Astrocyte of the cerebellum (primary cell): ENCODE results near the gene PRKG1.

Experiments used
- DNase-seq: peaks from one replicate; pipeline ENCODE4 v3.0.0-alpha.2; 2011; ENCODE audit warnings: low read depth
- H3K4me3 ChIP-seq: 2 replicates; pipeline ENCODE4 v1.5.1; 2011; ENCODE audit warnings: mild to moderate bottlenecking, low read depth, low read length, moderate library complexity
- CTCF ChIP-seq: IDR thresholded peaks from 2 replicates; pipeline ENCODE4 v1.5.1; 2012; ENCODE audit warnings: low read length, low read depth, moderate library complexity, mild to moderate bottlenecking; ENCODE audit errors: missing control alignments
- in situ Hi-C: cut with HindIII; loops from 2 replicates; pipeline ENCODE4 v1.10.0; 2017; ENCODE audit warnings: low sequenced_read_pairs

The PRKG1 gene

GRCh38 chr10:51366044-51366443, 291.8 kb downstream of the PRKG1 start:
- no peak for DNase-seq
- H3K4me3 ChIP-seq, result no peak overlapping the region
- in situ Hi-C loops, result no loop called here
- no peak for TF ChIP-seq CTCF

GRCh38 chr10:51367127-51367526, 292.8 kb downstream of the PRKG1 start:
- no peak for DNase-seq
- in situ Hi-C loops, result no loop called here
- no peak for TF ChIP-seq CTCF
- H3K4me3 ChIP-seq, result no peak overlapping the region

GRCh38 chr10:51367694-51368093, 293.4 kb downstream of the PRKG1 start:
- in situ Hi-C loops, result no loop called here
- no peak overlapping the region for H3K4me3 ChIP-seq
- TF ChIP-seq CTCF, result no peak
- DNase-seq, result no peak

- no peak for DNase-seq
- no peak for TF ChIP-seq CTCF
- no peak overlapping the region for H3K4me3 ChIP-seq
Measured at GRCh38 chr10:51368943-51369342, 294.7 kb downstream of the PRKG1 start.

GRCh38 chr10:51369903-51370302, 295.6 kb downstream of the PRKG1 start:
- no peak overlapping the region for H3K4me3 ChIP-seq
- in situ Hi-C loops, result no loop called here
- TF ChIP-seq CTCF, result no peak
- DNase-seq, result no peak

More at GRCh38 chr10:51368943-51369342, 294.7 kb downstream of the PRKG1 start:
- in situ Hi-C loops, result no loop called here

GRCh38 chr10:51371743-51372142, 297.5 kb downstream of the PRKG1 start:
- H3K4me3 ChIP-seq, result no peak overlapping the region
- in situ Hi-C loops, result no loop called here
- no peak for TF ChIP-seq CTCF
- DNase-seq, result no peak

GRCh38 chr10:51375790-51376189, 301.5 kb downstream of the PRKG1 start:
- no peak for TF ChIP-seq CTCF
- in situ Hi-C loops, result no loop called here
- no peak for DNase-seq
- H3K4me3 ChIP-seq, result no peak overlapping the region
